Measurements from ENCODE around the gene AKAP12.

Gene AKAP12

GRCh38 chr6:151242420-151242861 lies 2.7 kb downstream of the AKAP12 start:
- Histone ChIP-seq H3K4me1 (ENCODE audit: insufficient read depth, low read length, poor library complexity, severe bottlenecking) (peaks cover 22% of the 10 kb centered on the region), H2AFZ (ENCODE audit: low read length) (no peak overlapping the region), H3K9me3 (ENCODE audit: insufficient read depth, low read depth, low read length) (no peaks in the 10 kb centered on the region), H3K36me3 (ENCODE audit: insufficient read depth, low read length) (no peaks in the 10 kb centered on the region), H3K4me2 (ENCODE audit: low read depth, low read length, poor library complexity, severe bottlenecking) (peak overlapping the region; percentile 87), H3K4me3 (ENCODE audit: low read length, poor library complexity, severe bottlenecking) (no peak overlapping the region), H4K20me1 (ENCODE audit: insufficient read depth, low read length, poor library complexity, severe bottlenecking) (no peaks in the 10 kb centered on the region), H3F3A (ENCODE audit: low read depth) (no peaks in the 10 kb centered on the region), H3K27me3 (ENCODE audit: insufficient read depth, low read length, poor library complexity, severe bottlenecking) (peaks cover 16% of the 10 kb centered on the region), H3K9me2 (replicated peaks; ENCODE audit: low read depth, low read length) (no peaks in the 10 kb centered on the region), H3K79me2 (ENCODE audit: insufficient read depth, low read length) (peaks cover 26% of the 10 kb centered on the region), H3K9ac (ENCODE audit: low read depth, low read length, poor library complexity, severe bottlenecking) (no peak overlapping the region)
- TF ChIP-seq CTCF (conservative IDR thresholded peaks at IDR 0.05; ENCODE audit: low read length), result no peak

GRCh38 chr6:151243481-151243880 lies 3.7 kb downstream of the AKAP12 start:
- H3K36me3 ChIP-seq (ENCODE audit: insufficient read depth, low read length), result no peaks in the 10 kb centered on the region
- no peaks in the 10 kb centered on the region for H4K20me1 ChIP-seq (ENCODE audit: insufficient read depth, low read length, poor library complexity, severe bottlenecking)
- H3F3A ChIP-seq (ENCODE audit: low read depth), result no peaks in the 10 kb centered on the region
- H3K4me1 ChIP-seq (ENCODE audit: insufficient read depth, low read length, poor library complexity, severe bottlenecking), result peaks cover 21% of the 10 kb centered on the region
- no peak overlapping the region for H3K9ac ChIP-seq (ENCODE audit: low read depth, low read length, poor library complexity, severe bottlenecking)
- H3K4me3 ChIP-seq (ENCODE audit: low read length, poor library complexity, severe bottlenecking), result peak overlapping the region; percentile 5
- H3K9me3 ChIP-seq (ENCODE audit: insufficient read depth, low read depth, low read length), result no peaks in the 10 kb centered on the region
- peaks cover 16% of the 10 kb centered on the region for H3K27me3 ChIP-seq (ENCODE audit: insufficient read depth, low read length, poor library complexity, severe bottlenecking)
- H3K4me2 ChIP-seq (ENCODE audit: low read depth, low read length, poor library complexity, severe bottlenecking), result peak overlapping the region; percentile 87
- H2AFZ ChIP-seq (ENCODE audit: low read length), result no peak overlapping the region
- no peak for TF ChIP-seq CTCF (conservative IDR thresholded peaks at IDR 0.05; ENCODE audit: low read length)
- TF ChIP-seq EZH2phosphoT487 (IDR thresholded peaks at IDR 0.05; ENCODE audit: borderline replicate concordance), result no peak
- no peaks in the 10 kb centered on the region for H3K9me2 ChIP-seq (replicated peaks; ENCODE audit: low read depth, low read length)
- peaks cover 34% of the 10 kb centered on the region for H3K79me2 ChIP-seq (ENCODE audit: insufficient read depth, low read length)

- no peaks in the 10 kb centered on the region for H3K36me3 ChIP-seq (ENCODE audit: insufficient read depth, low read length)
Measured at GRCh38 chr6:151247490-151247889, 7.7 kb downstream of the AKAP12 start.

More at GRCh38 chr6:151247490-151247889, 7.7 kb downstream of the AKAP12 start:
- Histone ChIP-seq H3K27me3 (ENCODE audit: insufficient read depth, low read length, poor library complexity, severe bottlenecking) (no peaks in the 10 kb centered on the region), H3K9ac (ENCODE audit: low read depth, low read length, poor library complexity, severe bottlenecking) (no peak overlapping the region), H3K9me2 (replicated peaks; ENCODE audit: low read depth, low read length) (no peaks in the 10 kb centered on the region), H3K4me2 (ENCODE audit: low read depth, low read length, poor library complexity, severe bottlenecking) (no peak overlapping the region), H3K79me2 (ENCODE audit: insufficient read depth, low read length) (peaks cover 18% of the 10 kb centered on the region), H3K9me3 (ENCODE audit: insufficient read depth, low read depth, low read length) (no peaks in the 10 kb centered on the region), H4K20me1 (ENCODE audit: insufficient read depth, low read length, poor library complexity, severe bottlenecking) (no peaks in the 10 kb centered on the region), H3K4me1 (ENCODE audit: insufficient read depth, low read length, poor library complexity, severe bottlenecking) (peaks cover 10% of the 10 kb centered on the region), H3K4me3 (ENCODE audit: low read length, poor library complexity, severe bottlenecking) (no peak overlapping the region), H3F3A (ENCODE audit: low read depth) (no peaks in the 10 kb centered on the region), H2AFZ (ENCODE audit: low read length) (no peak overlapping the region)
- TF ChIP-seq EZH2phosphoT487 (IDR thresholded peaks at IDR 0.05; ENCODE audit: borderline replicate concordance), result no peak
- TF ChIP-seq CTCF (conservative IDR thresholded peaks at IDR 0.05; ENCODE audit: low read length), result no peak

Data from Loucy (cell line).